Measurements from ENCODE around the gene KRTAP29-1. TPM values are rescaled to one million over a fixed set of nuclear protein-coding genes. Genes with fewer than 3 reads are reported as not detected.
"Not testable (repeated sequence)": the region's sequence is repeated elsewhere in the genome, so short reads cannot be mapped to it uniquely, and the experiment has no call there.

Gene KRTAP29-1, protein sequence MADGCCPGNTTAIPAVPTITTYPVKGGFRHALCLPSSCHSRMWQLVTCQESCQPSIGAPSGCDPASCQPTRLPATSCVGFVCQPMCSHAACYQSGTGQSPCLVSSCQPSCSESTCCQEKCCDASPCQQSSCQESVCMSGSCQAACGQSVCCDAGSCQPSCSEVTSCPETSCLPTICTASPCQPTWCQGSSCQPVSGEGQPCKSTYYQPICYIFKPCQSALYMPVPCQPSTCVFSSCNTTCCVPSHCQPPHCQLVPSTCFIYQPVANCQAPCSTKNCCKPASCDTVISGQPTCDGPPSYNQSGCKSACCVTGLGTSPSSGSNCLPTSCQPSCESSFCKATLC
- total RNA-seq = not detected

DNA sequence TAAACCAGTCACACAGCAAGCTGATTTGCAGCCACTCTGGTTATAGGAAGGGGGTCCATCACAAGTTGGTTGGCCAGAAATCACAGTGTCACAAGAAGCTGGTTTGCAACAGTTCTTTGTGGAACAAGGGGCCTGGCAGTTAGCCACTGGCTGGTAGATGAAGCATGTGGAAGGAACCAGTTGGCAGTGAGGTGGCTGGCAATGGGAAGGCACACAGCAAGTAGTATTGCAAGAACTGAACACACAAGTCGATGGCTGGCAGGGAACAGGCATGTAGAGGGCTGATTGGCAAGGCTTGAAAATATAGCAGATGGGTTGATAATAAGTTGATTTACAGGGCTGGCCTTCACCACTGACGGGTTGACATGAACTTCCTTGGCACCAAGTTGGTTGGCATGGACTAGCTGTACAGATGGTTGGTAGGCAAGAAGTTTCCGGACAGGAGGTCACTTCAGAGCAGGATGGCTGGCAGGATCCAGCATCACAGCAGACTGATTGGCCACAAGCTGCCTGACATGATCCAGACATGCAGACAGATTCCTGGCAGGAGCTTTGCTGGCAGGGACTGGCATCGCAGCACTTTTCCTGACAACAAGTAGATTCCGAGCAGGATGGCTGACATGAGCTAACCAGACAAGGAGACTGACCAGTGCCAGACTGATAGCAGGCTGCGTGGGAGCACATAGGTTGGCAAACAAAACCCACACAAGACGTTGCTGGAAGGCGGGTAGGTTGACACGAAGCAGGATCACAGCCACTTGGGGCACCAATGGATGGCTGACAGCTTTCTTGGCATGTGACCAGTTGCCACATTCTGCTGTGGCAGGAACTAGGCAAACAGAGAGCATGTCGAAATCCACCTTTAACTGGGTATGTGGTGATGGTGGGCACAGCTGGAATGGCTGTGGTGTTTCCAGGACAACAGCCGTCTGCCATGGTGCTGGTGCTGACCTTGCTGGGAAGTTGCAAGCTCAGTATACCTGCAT lies at the start of gene KRTAP29-1:
Gene KRTAP29-1 (minus strand): TSS at position 936 of the 986 bp plus-strand sequence. CDS start 0 bp downstream, at position 936.
- H3K36me3 ChIP-seq = no peaks in the 10 kb centered on the region
- no peak within 1 kb of the TSS for H3K27ac ChIP-seq
- H3K4me1 ChIP-seq = no peaks in the 10 kb centered on the region
- peaks cover 0 to 4% of the 10 kb centered on the region in 2 donors for H3K9me3 ChIP-seq
- DNase-seq (ENCODE audit: low spot score in 2 of 2) = no peak
- H3K4me3 ChIP-seq = no peak within 1 kb of the TSS
- intact Hi-C loops (cut with DNase I) = no loop called here
- H3K27me3 ChIP-seq = no peaks in the 10 kb centered on the region
- TF ChIP-seq, protein P1, sequence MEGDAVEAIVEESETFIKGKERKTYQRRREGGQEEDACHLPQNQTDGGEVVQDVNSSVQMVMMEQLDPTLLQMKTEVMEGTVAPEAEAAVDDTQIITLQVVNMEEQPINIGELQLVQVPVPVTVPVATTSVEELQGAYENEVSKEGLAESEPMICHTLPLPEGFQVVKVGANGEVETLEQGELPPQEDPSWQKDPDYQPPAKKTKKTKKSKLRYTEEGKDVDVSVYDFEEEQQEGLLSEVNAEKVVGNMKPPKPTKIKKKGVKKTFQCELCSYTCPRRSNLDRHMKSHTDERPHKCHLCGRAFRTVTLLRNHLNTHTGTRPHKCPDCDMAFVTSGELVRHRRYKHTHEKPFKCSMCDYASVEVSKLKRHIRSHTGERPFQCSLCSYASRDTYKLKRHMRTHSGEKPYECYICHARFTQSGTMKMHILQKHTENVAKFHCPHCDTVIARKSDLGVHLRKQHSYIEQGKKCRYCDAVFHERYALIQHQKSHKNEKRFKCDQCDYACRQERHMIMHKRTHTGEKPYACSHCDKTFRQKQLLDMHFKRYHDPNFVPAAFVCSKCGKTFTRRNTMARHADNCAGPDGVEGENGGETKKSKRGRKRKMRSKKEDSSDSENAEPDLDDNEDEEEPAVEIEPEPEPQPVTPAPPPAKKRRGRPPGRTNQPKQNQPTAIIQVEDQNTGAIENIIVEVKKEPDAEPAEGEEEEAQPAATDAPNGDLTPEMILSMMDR (IDR thresholded peaks at IDR 0.05) = no peak

DNA sequence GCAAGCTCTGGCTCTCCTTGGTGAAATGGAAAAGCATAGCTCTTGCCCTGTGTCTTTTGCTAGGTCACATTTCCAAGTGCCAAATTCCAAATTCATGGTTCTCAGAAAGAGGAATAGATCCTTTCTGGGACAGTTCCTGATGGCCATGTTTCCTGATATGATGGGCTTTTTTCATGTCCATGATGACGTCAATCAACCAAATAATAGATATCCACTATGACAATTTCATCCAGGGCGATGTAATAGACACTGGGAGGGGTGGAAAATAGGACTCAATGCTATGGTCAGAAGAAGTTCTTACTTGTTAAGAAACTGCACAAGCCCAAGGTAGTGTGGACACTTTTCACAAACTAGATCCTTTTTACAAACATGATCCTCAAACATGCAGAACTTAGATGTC lies 48.5 kb upstream of the KRTAP29-1 start:
- Histone ChIP-seq H3K9me3 (no peaks in the 10 kb centered on the region), H3K4me1 (no peaks in the 10 kb centered on the region), H3K27me3 (no peaks in the 10 kb centered on the region), H3K4me3 (no peak overlapping the region), H3K36me3 (no peaks in the 10 kb centered on the region), H3K27ac (no peak overlapping the region)
- intact Hi-C loops (cut with DNase I) = no loop called here
- TF ChIP-seq, protein P1 (IDR thresholded peaks at IDR 0.05) = no peak
- no peak for DNase-seq (ENCODE audit: low spot score in 2 of 2)

DNA sequence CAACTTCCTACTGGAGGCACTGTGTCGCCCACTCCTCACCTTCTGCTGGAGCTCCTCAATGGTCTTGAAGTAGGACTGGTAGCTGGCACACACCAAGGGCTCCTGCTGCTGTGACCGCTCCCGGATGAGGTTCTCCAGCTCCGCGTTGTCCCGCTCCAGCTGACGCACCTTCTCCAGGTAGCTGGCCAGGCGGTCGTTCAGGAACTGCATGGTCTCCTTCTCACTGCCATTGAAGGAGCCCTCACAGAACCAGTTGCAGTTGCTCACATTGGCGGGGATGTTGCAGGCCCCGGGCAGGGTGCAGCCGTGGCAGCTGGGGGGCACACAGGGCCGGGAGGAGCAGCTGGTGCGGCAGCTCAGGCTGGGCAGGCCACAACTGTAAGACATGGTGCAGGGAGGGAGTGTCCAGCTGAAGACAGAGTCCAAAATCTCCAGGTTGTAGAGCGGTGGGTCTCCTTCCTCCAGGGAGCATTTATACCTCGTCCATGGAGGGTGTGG lies 47.8 kb upstream of the KRTAP29-1 start, which contains the start of gene KRT33A:
Gene KRT33A (minus strand): TSS at position 448 of the 498 bp plus-strand sequence. CDS start 61 bp downstream, at position 387.
- H3K9me3 ChIP-seq; DNase-seq (ENCODE audit: low spot score in 2 of 2); H3K27me3 ChIP-seq; intact Hi-C loops (cut with DNase I); H3K4me1 ChIP-seq; H3K27ac ChIP-seq; H3K4me3 ChIP-seq; H3K36me3 ChIP-seq: not testable (repeated sequence)

DNA sequence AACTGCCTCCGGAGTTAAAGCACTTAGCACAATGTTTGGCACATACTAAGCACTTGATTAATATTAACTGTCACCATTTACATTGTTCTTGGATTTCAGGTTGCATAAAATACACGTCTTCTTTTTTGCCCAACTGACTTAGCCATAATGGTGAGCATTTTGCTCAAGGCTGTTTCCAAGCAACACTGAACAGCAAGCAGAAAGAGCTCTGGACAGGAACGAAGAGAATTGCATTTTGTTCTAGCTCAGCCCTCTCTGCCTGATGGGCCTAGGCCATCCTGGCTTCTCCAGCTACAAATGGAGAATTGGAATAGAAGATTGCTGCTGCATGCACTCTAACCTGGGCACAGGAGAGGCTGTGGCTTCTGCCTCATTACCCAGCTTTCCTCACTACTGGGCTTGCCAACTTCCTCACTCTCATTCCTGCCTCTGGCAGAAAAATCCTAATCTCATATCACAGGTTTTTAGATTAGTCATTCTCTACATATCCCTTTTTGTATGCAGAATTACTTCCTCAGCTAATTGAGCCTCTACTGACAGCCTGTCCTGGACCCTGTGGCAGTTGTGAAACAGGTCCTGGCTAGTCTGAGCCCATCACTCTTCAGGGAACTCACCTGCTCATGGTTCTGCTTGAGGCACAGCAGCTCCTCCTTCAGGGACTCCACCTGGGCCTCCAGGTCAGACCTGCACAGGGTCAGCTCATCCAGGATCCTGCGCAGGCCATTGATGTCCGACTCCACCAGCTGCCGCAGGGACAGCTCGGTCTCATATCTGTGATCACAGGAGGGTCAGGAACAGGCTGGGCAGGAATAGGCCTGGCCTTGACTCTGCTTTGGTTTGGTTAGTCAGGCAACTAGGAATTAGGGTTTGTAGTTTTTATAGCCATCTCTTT lies 45.5 kb upstream of the KRTAP29-1 start:
- no peaks in the 10 kb centered on the region for H3K36me3 ChIP-seq
- no peaks in the 10 kb centered on the region for H3K9me3 ChIP-seq
- no peaks in the 10 kb centered on the region for H3K4me1 ChIP-seq
- no peak for DNase-seq (ENCODE audit: low spot score in 2 of 2)
- H3K4me3 ChIP-seq = no peak overlapping the region
- TF ChIP-seq, protein P1 (IDR thresholded peaks at IDR 0.05) = no peak
- H3K27ac ChIP-seq = no peak overlapping the region
- intact Hi-C loops (cut with DNase I) = no loop called here
- no peaks in the 10 kb centered on the region for H3K27me3 ChIP-seq

DNA sequence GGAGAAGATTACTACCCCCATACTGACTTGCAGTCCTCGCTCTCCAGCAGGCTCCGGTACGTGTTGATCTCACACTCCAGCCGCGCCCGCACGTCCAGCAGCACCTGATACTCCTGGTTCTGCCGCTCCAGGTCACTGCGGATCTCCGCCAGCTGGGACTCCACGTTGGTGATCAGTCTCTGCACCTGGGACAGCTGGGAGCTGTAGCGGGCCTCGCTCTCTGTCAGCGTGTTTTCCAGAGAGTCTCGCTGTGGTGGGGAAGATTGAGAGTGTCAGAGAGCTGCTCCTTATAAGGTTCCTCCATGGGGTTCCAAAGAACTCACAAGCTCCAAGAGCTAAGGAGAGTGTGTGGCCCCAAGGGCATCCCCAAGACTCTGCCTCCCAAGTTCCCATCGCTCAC lies 43.8 kb upstream of the KRTAP29-1 start:
- H3K9me3 ChIP-seq; DNase-seq (ENCODE audit: low spot score in 2 of 2); intact Hi-C loops (cut with DNase I); H3K27ac ChIP-seq; H3K36me3 ChIP-seq; H3K4me1 ChIP-seq; H3K27me3 ChIP-seq; H3K4me3 ChIP-seq: not testable (repeated sequence)

DNA sequence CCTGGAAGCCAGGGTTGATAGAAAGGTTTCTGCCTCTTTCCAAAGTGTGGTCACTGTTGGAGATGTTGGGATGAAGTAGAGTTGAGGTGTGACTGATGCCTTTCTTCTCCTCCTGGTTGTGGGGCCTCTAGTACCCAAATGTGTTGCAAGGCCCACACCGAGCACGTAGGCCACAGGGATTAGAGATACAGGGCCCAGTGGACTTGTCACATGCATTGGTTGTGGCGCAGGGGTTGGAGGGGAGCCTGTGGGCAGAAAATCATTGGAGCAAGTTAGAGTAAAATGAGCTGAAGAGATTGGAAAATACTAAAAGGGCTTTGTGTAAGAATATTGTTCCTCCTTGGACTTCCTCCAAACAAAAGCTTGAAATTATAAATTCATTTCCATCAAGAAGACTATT lies 43.3 kb upstream of the KRTAP29-1 start:
- Histone ChIP-seq H3K27me3 (no peaks in the 10 kb centered on the region), H3K4me3 (no peak overlapping the region), H3K36me3 (no peaks in the 10 kb centered on the region), H3K4me1 (no peaks in the 10 kb centered on the region), H3K9me3 (no peaks in the 10 kb centered on the region), H3K27ac (no peak overlapping the region)
- intact Hi-C loops (cut with DNase I) = no loop called here
- no peak for DNase-seq (ENCODE audit: low spot score in 2 of 2)
- TF ChIP-seq, protein P1 (IDR thresholded peaks at IDR 0.05) = no peak
